A673 (cell line): Measurements from ENCODE around the gene ENGASE.

Experiments
- CTCF ChIP-seq: fragments of 300-800, 200-600 bp; sonication (generic); conservative IDR thresholded peaks from 2 replicates; pipeline ENCODE4 v1.5.1; 2017; ENCODE audit warnings: low read depth, mild to moderate bottlenecking, antibody characterized with exemption, low read length, moderate library complexity, mixed read lengths
- EZH2 ChIP-seq: fragments of 200-600 bp; sonication (generic); IDR thresholded peaks from 2 replicates; pipeline ENCODE4 v1.6.1; 2017; ENCODE audit warnings: borderline replicate concordance, low read depth, mild to moderate bottlenecking, mixed read lengths, antibody characterized with exemption, low read length; ENCODE audit not compliant: poor library complexity, severe bottlenecking

- TF ChIP-seq CTCF = no peak
- TF ChIP-seq EZH2 = no peak
These were observed 50.9 kb downstream of the ENGASE start for GRCh38 chr17:79125503-79125902.
